HL-60 (cell line): ENCODE measurements around the gene OR8B8.

ENCODE experiments used
- DNase-seq, 2 experiments: peaks; one replicate each; pipeline ENCODE4 v3.0.0-alpha.2; 2010 to 2020; ENCODE audit warnings: low read depth in 1 of 2, low spot score in 1 of 2
- H3K27ac ChIP-seq: fragments of 250-450 bp; sonication (Bioruptor Pico); replicated peaks from 2 replicates; pipeline ENCODE4 v1.5.1; 2020; ENCODE audit warnings: mild to moderate bottlenecking, moderate library complexity
- H3K27me3 ChIP-seq: fragments of 250-450 bp; sonication (Bioruptor Pico); 2 replicates; pipeline ENCODE4 v1.5.1; 2021; ENCODE audit warnings: mild to moderate bottlenecking, moderate library complexity; ENCODE audit not compliant: insufficient read depth, poor library complexity, severe bottlenecking
- H3K4me3 ChIP-seq: replicated peaks from 2 replicates; pipeline ENCODE4 v1.5.1; 2011; ENCODE audit warnings: mild to moderate bottlenecking, control low read depth, low read length; ENCODE audit not compliant: insufficient read depth
- GABPA ChIP-seq: IDR thresholded peaks from 2 replicates; pipeline ENCODE4 v1.6.1; 2012; ENCODE audit warnings: low read depth
- POLR2AphosphoS5 ChIP-seq: IDR thresholded peaks from 2 replicates; pipeline ENCODE4 v1.6.1; 2012; ENCODE audit warnings: low read depth
- REST ChIP-seq: IDR thresholded peaks from 2 replicates; pipeline ENCODE4 v1.6.1; 2012; ENCODE audit warnings: low read depth; ENCODE audit not compliant: insufficient replicate concordance
- SPI1 ChIP-seq: IDR thresholded peaks from 2 replicates; pipeline ENCODE4 v1.6.1; 2012; ENCODE audit warnings: low read depth, mild to moderate bottlenecking, borderline replicate concordance
- TF ChIP-seq, protein P1 (sequence below): IDR thresholded peaks from one replicate; pipeline ENCODE4 v1.5.1; 2011; ENCODE audit warnings: low read length, control low read depth, inconsistent platforms; ENCODE audit not compliant: insufficient read depth

Gene OR8B8

DNA sequence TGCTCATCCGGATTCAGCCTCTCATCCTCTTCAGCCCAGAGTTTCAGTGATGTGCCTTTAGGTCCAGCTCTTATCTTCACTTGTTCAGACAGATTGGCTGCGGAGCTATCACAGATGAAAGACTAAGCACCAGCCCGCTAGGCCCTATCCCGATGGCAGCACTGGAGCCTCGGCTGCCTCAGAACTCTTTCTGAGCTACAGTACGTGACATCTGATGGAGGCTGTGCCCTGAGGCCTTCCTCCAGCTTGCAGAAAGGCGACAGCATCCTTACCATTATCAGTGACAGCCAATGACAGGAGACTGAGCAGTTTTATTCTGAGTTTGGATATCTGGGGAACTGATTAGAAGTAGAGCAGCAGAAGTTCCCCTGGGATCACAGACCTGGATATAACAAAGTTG is 4.0 kb downstream of the OR8B8 start:
- DNase-seq: no peak
- H3K4me3 ChIP-seq: no peak overlapping the region
- no peak for TF ChIP-seq SPI1
- no peak for TF ChIP-seq REST
- TF ChIP-seq, protein P1, sequence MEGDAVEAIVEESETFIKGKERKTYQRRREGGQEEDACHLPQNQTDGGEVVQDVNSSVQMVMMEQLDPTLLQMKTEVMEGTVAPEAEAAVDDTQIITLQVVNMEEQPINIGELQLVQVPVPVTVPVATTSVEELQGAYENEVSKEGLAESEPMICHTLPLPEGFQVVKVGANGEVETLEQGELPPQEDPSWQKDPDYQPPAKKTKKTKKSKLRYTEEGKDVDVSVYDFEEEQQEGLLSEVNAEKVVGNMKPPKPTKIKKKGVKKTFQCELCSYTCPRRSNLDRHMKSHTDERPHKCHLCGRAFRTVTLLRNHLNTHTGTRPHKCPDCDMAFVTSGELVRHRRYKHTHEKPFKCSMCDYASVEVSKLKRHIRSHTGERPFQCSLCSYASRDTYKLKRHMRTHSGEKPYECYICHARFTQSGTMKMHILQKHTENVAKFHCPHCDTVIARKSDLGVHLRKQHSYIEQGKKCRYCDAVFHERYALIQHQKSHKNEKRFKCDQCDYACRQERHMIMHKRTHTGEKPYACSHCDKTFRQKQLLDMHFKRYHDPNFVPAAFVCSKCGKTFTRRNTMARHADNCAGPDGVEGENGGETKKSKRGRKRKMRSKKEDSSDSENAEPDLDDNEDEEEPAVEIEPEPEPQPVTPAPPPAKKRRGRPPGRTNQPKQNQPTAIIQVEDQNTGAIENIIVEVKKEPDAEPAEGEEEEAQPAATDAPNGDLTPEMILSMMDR: no peak
- H3K27me3 ChIP-seq: no peaks in the 10 kb centered on the region
- H3K27ac ChIP-seq: no peak overlapping the region

GRCh38 chr11:124441081-124441480 is 4.4 kb downstream of the OR8B8 start:
- Histone ChIP-seq H3K27me3 (no peaks in the 10 kb centered on the region), H3K27ac (no peak overlapping the region), H3K4me3 (no peak overlapping the region)
- DNase-seq: no peak
- TF ChIP-seq REST: no peak
- no peak for TF ChIP-seq GABPA
- no peak for TF ChIP-seq SPI1
- TF ChIP-seq, protein P1: no peak
- no peak for TF ChIP-seq POLR2AphosphoS5

DNA sequence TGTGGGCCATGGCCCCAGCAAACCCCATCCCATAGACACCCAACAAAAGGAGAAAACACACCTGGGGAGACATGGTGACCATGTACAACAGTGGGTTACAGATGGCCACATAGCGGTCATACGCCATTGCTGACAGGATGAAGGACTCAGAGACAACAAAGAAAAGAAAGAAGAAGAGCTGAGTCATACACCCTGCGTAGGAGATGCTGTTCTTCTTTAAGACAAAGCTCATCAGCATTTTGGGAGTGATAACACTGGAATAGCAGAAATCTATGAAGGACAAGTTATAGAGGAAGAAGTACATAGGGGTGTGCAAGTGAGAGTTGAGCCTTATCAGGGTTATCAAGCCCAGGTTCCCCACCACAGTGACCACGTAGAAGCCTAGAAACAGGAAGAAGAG is 4.9 kb downstream of the OR8B8 start:
- Histone ChIP-seq H3K27me3 (no peaks in the 10 kb centered on the region), H3K4me3 (no peak overlapping the region), H3K27ac (no peak overlapping the region)
- TF ChIP-seq, protein P1: no peak
- TF ChIP-seq SPI1 (no peak), GABPA (no peak), POLR2AphosphoS5 (no peak), REST (no peak)
- DNase-seq: no peak
